Astrocyte (in vitro differentiated cells and primary cell): ENCODE data around the gene MB.

Experiments used
- CTCF ChIP-seq: IDR thresholded peaks from 2 replicates; pipeline ENCODE4 v1.5.1; 2011; ENCODE audit warnings: low read depth, mild to moderate bottlenecking, inconsistent platforms, low read length, moderate library complexity; ENCODE audit not compliant: insufficient read depth
- EZH2 ChIP-seq: IDR thresholded peaks from 2 replicates; pipeline ENCODE4 v1.6.1; 2012; ENCODE audit warnings: mild to moderate bottlenecking, low read length, inconsistent platforms; ENCODE audit not compliant: insufficient read depth

GRCh38 chr22:35615156-35615555 is 2.0 kb downstream of the MB start:
- no peak for TF ChIP-seq CTCF
- TF ChIP-seq EZH2, result no peak
